HG02943 (cell line): ENCODE measurements around the gene UBE2H.
"Not testable (repeated sequence)": the region's sequence is repeated elsewhere in the genome, so short reads cannot be mapped to it uniquely, and the experiment has no call there.

Experiments used
- ATAC-seq: cut with Tn5 transposase; IDR thresholded peaks from one replicate; pipeline ENCODE4 v1.9.1; 2021; ENCODE audit warnings: mild to moderate bottlenecking, low read depth, moderate library complexity; ENCODE audit not compliant: unreplicated experiment

Gene UBE2H

GRCh38 chr7:129914536-129915272 lies 38.1 kb downstream of the UBE2H start:
- ATAC-seq = no peak

- no peak for ATAC-seq
Observed at GRCh38 chr7:129913428-129913827, 39.3 kb downstream of the UBE2H start.

DNA sequence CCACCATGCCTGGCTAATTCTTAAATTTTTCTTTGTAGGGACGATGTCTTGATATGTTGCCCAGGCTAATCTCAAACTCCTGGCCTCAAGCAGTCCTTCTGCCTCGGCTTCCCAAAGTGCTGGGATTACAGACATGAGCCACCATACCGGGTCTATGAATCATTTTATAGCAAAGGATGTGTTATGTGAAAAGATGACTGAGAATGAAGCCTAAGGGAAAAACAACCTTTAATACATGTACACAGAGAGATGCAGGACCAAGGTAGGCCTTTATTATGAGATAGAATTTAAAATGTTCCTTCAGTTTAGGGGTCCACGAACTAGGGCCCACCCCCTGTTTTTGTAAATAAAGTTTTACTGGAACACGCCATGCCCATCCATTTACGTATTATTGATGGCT lies 41.0 kb downstream of the UBE2H start:
- no peak for ATAC-seq

DNA sequence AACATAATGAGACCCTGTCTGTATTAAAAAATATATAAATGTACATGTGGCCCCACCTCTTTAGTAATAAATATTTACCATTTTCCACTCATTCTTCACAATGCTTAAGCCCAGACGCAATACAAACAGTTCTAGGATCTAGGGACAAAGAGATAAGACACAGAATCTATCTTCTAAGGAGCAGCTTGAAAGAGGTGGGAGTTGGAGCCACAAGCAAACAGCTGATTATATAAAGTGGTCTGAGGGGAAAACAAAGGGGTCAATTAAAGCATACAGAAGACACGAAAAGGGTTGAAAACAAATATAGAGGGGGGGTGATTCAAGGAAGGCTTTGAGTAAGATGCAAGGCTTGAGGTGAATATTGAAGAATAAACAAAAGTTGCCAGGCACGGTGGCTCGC lies 43.1 kb downstream of the UBE2H start:
- no peak for ATAC-seq

DNA sequence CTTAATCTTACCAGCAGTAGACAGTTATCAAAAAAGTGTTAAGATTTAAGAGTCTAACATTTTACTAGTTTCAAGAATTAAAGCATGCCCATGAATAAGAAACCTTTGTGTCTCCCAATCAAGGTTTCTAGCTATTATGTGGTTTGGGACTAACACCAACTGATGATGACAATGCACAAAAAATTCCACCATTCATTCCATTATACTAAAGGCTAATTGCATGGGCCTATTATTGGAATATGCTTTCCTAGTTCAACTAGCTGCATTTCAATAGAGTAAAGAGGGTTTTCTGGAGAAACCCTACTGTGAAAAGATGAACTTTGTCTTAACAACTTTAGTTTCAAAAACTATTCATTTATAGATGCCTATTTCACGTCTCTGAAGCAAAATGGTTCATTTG lies 44.6 kb downstream of the UBE2H start:
- no peak for ATAC-seq

- no peak for ATAC-seq
Observed at GRCh38 chr7:129907122-129907736, 45.5 kb downstream of the UBE2H start.

DNA sequence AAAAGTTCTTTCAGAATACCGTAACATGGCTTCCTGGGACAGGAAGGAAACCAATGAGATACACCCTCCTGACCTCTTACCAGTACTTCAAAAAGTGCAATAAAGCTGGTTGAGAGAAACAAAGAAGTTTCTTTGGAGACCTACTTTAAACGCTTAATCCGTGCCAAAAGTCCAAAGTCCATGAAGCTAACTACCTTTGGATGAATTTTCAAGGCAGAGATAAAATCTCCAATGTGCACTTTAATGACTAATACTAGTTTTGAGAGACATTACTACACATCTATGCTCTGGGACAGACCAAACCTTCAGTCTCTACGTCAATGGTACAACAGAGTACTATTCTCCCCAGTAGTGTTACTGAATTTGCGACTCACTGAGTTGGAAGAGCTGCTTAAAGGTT lies 46.1 kb downstream of the UBE2H start:
- no peak for ATAC-seq

GRCh38 chr7:129903935-129904334 lies 48.8 kb downstream of the UBE2H start:
- ATAC-seq = no peak

DNA sequence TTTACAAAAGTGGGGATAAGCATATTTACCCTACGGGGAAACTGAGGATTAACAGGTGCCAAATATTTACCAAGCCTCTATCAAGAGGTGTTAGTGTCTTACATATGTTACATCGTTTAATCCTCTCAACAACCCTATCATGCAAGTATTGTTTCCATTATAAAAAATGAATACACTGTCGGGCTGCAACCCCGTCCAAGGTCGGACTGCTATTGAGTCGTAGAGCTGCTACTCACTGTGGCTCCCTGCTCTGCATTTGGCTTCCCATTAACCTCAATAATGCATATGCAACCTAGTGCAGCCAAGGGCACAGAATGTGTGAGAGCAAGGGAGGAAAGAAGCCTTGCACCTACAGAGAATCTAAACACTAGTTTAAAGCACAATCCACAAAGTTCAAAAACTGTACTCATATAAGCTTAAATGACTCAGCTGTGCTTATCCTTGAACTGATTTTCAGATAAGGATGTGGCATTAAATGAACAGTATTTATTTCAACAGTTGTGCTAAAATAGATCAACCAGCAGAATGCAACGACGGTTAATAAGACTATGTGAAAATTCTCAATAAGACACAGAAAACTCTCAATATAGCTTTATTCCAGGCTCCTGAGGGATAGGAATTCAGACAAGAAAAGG lies 49.9 kb downstream of the UBE2H start:
- no peak for ATAC-seq

DNA sequence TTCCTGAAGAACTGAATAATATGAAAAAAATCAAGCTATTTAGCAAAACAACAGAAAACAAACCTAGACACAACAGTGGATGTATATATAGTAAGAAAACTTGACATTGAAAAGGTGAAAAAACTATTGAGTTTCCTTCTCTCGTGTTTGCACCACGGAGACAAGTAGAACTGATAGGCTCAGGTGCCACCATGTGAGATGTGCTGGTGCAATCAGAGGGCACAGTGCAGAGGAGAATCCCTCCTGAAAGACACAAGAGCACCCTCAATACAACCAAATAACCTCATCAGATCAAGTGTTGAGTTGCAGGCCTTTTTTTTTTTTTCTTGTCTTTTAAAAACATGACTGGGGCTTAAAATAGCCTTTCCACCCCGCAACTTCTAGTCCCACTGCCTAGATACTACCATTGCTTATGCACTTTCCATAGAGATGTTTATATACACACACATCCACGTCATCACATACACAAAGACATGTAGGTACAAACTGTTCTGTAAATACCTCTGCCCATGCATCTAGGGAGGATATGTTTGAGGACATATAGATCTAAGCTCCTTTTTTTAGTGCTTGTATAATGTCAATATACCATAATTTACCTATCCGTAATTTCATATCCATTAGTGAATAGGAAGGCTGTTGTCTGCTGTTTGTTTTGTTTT lies 54.1 kb downstream of the UBE2H start:
- no peak for ATAC-seq

- no peak for ATAC-seq
Observed at GRCh38 chr7:129898007-129898406, 54.8 kb downstream of the UBE2H start.

GRCh38 chr7:129896568-129897382 lies 56.0 kb downstream of the UBE2H start:
- ATAC-seq = no peak

DNA sequence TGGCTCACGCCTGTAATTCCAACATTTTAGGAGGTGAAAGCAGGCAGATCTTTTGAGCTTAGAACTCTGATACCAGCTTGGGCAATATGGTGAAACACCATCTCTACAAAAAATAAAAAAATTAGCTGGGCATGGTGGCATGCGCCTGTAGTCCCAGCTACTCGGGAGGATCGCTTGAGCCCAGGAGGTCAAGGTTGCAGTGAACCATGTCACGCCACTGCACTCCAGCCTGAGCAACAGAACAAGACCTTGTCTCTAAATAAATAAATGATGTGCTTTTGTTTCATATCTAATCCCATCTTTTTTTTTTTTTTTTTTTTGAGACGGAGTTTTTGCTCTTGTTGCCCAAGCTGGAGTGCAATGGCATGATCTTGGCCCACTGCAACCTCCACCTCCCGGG lies 58.6 kb downstream of the UBE2H start:
- ATAC-seq = not testable (repeated sequence)

DNA sequence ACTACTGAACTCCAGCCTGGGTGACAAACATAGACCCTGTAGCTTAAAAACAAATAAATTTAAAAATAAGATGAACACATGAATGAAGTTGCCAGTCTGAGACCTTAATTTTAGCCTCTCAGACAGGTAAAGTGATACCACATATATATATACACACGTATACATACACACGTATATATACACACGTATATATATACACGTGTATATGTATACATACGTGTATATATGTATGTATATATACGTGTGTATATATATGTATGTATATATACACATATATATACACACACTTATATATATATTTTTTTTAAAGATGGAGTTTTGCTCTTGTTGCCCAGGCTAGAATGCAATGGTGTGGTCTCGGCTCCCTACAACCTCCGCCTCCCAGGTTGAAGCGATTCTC lies 62.7 kb downstream of the UBE2H start:
- no peak for ATAC-seq

DNA sequence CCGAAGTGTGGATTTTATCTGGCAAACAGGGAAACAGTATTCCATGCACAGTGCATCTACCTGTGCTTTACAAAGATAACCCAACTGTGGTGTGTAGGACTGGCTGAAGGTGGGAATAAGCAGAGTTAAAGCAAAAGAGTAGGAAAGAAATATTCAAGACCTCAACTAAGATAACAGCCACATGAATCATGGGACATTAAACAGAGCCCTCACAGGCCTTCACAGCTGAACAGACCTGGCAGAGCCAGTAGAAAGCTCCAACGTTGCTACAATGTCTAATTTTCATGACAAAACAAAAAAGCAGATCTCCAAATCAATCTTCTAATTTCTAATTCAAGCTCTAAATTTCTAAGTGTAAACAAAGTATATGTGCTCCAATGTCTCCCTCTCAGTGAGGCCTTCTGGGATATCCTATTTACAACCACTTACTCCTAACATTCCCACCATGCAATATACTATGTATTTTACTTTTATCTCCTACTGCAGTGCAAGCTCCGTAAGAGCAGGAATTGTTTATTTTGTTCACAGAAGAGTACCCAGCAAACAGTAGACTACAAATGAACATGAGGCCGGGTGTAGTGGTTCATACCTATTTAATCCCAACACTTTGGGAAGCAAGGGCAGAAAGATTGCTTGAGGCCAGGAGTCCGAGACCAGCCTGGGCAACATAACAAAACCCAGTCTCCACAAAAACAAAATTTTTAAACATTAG lies 63.5 kb downstream of the UBE2H start:
- no peak for ATAC-seq

DNA sequence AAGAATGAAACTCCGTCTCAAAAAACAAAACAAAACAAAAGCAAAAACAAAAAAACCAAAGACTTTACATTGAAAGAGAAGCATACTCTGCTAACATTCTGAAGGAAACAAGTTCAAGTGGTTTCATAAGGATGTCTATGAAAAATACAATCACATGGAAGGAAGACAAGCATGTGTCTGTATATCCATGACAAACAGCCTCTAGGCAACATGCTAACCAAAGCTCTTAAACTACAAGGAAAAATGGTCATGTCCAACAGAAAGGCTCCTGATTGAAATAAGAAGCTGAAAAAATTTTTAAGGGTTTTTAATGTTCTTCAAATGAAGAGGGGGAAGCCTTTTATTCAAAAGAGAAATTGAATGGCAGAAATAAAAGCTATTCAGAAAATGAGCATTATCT lies 64.9 kb downstream of the UBE2H start:
- no peak for ATAC-seq

- no peak for ATAC-seq
Observed at GRCh38 chr7:129886818-129887186, 66.0 kb downstream of the UBE2H start.

GRCh38 chr7:129886167-129886817 lies 66.5 kb downstream of the UBE2H start:
- ATAC-seq = no peak

DNA sequence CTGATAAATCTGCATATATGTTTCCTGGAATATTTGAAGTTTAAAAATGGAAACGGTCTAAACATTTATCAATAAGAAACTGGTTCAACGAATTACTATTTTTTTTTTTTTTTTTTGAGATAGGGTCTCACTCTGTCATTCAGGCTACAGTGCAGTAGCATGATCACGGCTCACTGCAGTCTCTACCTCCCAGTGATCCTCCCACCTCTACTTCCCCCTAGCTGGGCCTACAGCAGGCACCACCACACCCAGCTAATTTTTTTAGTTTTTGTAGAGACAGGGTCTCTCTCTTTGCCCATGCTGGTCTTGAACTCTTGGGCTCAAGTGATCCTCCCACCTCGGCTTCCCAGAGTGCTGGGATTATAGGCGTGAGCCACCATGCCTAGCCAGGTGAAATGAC lies 68.3 kb downstream of the UBE2H start:
- no peak for ATAC-seq

GRCh38 chr7:129883151-129883550 lies 69.6 kb downstream of the UBE2H start:
- ATAC-seq = no peak
